ENCODE results near the gene F12. TPM values are rescaled to one million over a fixed set of nuclear protein-coding genes. Genes with fewer than 3 reads are reported as not detected.

Gene F12
- total RNA-seq, 1 donor from 2014 or later: 1.8 TPM

DNA sequence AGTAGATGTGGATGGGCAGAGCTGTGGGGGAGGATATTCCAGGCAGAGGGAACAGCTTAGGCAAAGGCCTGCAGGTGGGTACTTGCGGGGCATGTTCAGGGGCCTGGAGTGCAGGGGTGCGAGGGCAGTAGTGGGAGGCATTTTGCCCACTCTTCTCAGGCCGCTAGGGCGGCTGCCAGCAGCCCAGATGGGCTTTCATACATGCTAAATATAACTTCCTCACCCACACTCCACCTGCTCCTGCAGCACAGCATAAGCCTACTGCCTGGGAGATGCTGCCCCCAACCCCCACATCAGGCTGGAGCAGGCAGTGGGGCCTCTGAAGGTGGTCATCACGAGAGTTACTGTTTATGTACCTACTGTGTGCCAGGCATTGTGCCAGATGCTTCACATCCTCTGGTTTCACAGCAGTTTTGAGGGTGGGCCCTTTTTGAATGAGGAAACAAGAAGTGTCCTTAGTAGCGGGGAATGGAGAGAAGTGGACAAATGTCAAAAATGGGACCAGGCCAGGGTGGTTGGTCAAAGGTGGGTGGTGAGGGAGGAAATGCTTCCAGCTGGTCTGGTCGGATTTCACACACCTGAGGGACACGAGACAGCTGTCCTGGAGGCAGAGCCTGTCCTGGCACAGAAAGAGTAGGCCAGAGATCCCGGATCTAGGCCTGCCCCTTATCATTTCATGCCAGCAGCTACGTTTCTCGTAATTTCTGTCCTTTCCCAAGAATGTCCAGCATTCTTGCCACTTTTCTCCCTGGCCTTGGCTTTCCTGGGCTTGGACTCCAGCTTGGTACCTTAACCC is 39.5 kb downstream of the F12 start:
- DNase-seq (ENCODE audit: low spot score): no peak

DNA sequence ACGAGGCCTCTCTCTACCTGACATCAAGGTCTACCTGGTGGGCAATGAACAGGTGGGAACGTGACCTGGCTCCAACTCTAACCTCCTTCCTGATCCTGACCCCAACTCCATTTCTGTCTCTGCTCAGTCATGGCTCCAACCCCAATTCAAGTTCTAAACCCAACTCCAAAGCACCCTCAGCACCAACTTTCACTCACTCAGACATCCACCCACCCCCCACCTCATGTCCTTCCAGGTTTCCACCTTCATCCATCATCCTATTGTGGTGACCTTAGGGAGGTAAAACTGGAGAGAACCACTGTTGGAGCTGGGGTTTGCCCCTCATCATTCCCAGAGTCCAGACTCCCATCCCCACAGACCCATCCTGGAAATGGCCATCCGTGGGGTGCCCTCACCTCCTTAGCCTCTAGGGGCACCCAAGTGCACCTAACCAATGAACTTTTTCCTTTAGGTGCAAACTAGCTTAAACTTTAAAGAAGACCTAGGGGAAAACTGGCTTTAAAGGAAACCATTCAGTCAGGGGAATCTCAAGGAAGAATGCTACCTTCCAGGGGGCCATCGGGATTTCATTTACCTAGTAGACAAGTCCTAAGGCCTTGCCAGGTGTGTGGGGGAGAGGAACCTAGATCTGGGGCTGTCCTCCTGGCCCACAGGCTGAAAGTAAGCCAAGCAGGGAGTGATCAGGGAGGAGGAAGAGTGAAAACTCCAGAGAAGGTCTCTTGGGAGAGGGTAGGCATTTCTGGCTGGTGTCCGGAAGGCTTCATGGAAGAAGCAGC is 40.3 kb downstream of the F12 start:
- H3K9me3 Mint-ChIP-seq (ENCODE audit: low read depth): no peaks in the 10 kb centered on the region
- no peak for DNase-seq (ENCODE audit: low spot score)
- H3K4me3 Mint-ChIP-seq (ENCODE audit: unreplicated experiment): peak overlapping the region; percentile 5
- H3K4me1 Mint-ChIP-seq (ENCODE audit: low read depth): peaks cover 27% of the 10 kb centered on the region
- H3K27ac Mint-ChIP-seq (ENCODE audit: unreplicated experiment): peak overlapping the region; percentile 77
- no peaks in the 10 kb centered on the region for H3K36me3 Mint-ChIP-seq (ENCODE audit: low read depth)
- TF ChIP-seq, protein P1, sequence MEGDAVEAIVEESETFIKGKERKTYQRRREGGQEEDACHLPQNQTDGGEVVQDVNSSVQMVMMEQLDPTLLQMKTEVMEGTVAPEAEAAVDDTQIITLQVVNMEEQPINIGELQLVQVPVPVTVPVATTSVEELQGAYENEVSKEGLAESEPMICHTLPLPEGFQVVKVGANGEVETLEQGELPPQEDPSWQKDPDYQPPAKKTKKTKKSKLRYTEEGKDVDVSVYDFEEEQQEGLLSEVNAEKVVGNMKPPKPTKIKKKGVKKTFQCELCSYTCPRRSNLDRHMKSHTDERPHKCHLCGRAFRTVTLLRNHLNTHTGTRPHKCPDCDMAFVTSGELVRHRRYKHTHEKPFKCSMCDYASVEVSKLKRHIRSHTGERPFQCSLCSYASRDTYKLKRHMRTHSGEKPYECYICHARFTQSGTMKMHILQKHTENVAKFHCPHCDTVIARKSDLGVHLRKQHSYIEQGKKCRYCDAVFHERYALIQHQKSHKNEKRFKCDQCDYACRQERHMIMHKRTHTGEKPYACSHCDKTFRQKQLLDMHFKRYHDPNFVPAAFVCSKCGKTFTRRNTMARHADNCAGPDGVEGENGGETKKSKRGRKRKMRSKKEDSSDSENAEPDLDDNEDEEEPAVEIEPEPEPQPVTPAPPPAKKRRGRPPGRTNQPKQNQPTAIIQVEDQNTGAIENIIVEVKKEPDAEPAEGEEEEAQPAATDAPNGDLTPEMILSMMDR (IDR thresholded peaks at IDR 0.05): peak; percentile 72
- no peaks in the 10 kb centered on the region for H3K27me3 Mint-ChIP-seq (ENCODE audit: low read depth)

More for the DNA sequence above, 39.5 kb downstream of the F12 start:
- Mint-ChIP-seq H3K27me3 (ENCODE audit: low read depth) (no peaks in the 10 kb centered on the region), H3K4me1 (ENCODE audit: low read depth) (peaks cover 27% of the 10 kb centered on the region), H3K9me3 (ENCODE audit: low read depth) (no peaks in the 10 kb centered on the region), H3K36me3 (ENCODE audit: low read depth) (no peaks in the 10 kb centered on the region), H3K27ac (ENCODE audit: unreplicated experiment) (peak overlapping the region; percentile 77), H3K4me3 (ENCODE audit: unreplicated experiment) (no peak overlapping the region)
- TF ChIP-seq, protein P1 (IDR thresholded peaks at IDR 0.05): no peak

DNA sequence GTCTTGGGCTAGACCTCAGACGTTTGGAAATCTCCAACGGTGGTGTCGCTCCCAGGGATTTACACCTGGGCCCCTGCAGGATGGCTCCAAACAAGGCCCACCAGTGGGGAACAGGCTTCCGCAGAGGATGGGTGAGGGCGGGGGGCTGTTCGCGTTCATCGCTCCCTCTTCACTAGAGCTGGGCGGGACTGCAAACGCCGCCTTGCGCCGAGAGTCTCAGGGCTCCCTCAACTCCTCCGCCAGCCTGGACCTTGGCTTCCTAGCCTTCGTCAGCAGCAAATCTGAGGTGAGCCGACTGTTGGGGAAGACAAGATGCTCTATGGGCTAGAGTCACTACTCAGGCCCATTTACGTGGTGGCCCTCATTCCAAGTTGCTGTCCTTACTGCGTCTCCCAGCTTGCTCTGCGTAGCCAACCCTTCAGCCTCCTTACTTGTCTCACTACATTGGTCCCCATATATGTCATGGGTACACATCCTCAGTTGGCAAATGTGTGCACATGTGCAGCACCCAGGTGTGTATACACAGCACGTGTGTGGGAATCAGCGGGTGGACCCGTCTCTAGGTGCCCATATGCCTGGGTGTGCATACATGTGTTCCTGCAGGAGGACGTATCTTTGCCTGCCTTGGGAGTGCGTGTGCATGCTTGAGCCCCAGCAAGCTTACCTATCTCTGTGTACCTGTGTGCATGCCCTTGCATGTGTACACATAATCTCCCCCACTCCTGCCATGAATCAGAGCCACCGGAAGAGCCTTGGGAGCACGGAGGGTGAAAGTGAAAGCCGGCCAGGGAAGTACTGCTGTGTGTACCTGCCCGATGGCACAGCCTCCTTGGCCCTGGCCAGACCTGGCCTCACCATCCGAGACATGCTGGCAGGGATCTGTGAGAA is 41.1 kb downstream of the F12 start:
- Mint-ChIP-seq H3K4me1 (ENCODE audit: low read depth) (peaks cover 27% of the 10 kb centered on the region), H3K9me3 (ENCODE audit: low read depth) (no peaks in the 10 kb centered on the region), H3K27me3 (ENCODE audit: low read depth) (no peaks in the 10 kb centered on the region), H3K4me3 (ENCODE audit: unreplicated experiment) (no peak overlapping the region), H3K27ac (ENCODE audit: unreplicated experiment) (no peak overlapping the region), H3K36me3 (ENCODE audit: low read depth) (no peaks in the 10 kb centered on the region)
- TF ChIP-seq, protein P1 (IDR thresholded peaks at IDR 0.05): no peak
- DNase-seq (ENCODE audit: low spot score): no peak

DNA sequence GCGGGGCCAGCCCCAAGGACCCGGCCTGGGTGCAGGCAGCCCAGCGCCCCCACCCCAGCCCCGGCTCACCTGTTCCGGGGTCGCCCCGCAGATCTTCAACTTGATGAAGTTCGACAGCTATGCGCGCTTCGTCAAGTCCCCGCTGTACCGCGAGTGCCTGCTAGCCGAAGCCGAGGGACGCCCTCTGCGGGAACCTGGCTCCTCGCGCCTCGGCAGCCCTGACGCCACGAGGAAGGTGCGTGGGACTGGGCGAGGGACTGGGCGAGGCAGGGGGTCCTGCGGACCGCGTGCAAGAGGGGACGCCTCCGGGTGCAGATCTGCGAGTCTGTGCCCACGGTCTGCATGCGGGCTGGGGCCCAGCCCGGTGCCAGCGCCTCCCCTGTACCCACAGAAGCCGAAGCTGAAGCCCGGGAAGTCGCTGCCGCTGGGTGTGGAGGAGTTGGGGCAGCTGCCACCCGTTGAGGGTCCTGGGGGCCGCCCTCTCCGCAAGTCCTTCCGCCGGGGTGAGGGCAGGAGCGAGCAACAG is 42.0 kb downstream of the F12 start:
- no peaks in the 10 kb centered on the region for H3K36me3 Mint-ChIP-seq (ENCODE audit: low read depth)
- H3K4me3 Mint-ChIP-seq (ENCODE audit: unreplicated experiment): peak overlapping the region; percentile 88
- DNase-seq (ENCODE audit: low spot score): no peak
- H3K4me1 Mint-ChIP-seq (ENCODE audit: low read depth): peaks cover 27% of the 10 kb centered on the region
- TF ChIP-seq, protein P1 (IDR thresholded peaks at IDR 0.05): peak; percentile 36
- H3K27ac Mint-ChIP-seq (ENCODE audit: unreplicated experiment): no peak overlapping the region
- no peaks in the 10 kb centered on the region for H3K9me3 Mint-ChIP-seq (ENCODE audit: low read depth)
- no peaks in the 10 kb centered on the region for H3K27me3 Mint-ChIP-seq (ENCODE audit: low read depth)
